Effector CD4-positive, alpha-beta T cell (primary cell): ENCODE measurements around the gene JSRP1.
A peak's percentile ranks its signal among the peaks of the same experiment; 100 is the strongest.
"Not testable (repeated sequence)": the region's sequence is repeated elsewhere in the genome, so short reads cannot be mapped to it uniquely, and the experiment has no call there.

Experiments used
- DNase-seq: peaks from one replicate; pipeline ENCODE4 v3.0.0-alpha.2; 2020

The JSRP1 gene

DNA sequence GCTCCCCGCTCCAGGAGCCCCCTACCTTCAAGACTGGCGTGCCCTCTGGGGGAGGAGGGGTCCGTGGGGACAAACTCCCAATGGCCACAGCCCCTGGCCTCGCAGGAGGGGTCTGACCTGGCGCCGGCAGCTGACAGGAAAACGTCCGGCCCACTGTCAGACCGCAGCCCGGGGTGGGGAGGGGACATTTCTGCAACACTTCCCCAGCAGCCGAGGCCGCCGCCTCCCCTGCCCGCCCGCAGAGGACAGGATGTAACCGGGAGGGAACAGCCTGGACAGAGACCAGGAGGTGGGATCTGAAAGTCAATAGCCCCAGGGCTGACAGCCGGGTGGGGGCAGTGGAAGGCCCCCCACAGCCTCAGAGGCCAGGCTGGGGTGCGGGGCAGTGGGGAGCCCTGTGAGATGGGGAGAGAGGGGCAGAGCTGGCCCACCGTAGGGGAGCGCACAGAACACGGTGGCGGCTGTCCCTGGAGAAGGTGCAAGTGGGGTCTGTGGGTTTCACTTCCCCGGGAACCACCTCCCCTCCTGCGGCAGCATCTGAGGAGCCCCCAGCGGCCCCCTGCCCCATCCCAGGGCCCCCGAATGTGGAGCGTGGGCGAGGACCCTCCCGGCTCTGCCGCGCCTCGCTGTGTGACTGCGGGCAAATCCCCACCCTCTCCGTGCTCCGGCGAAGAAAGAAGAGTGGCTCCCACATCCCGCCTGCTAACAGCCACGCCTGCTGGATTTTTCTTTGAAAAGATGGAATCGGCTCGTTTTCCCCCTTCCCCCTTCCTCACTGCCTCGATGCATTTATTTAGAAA is 26.0 kb upstream of the JSRP1 start, which contains the start of gene PEAK3:
TSS of gene PEAK3 (minus strand) at position 114 of the 800 bp plus-strand sequence. CDS start 1,244 bp downstream, outside the sequence.
- no peak for DNase-seq

DNA sequence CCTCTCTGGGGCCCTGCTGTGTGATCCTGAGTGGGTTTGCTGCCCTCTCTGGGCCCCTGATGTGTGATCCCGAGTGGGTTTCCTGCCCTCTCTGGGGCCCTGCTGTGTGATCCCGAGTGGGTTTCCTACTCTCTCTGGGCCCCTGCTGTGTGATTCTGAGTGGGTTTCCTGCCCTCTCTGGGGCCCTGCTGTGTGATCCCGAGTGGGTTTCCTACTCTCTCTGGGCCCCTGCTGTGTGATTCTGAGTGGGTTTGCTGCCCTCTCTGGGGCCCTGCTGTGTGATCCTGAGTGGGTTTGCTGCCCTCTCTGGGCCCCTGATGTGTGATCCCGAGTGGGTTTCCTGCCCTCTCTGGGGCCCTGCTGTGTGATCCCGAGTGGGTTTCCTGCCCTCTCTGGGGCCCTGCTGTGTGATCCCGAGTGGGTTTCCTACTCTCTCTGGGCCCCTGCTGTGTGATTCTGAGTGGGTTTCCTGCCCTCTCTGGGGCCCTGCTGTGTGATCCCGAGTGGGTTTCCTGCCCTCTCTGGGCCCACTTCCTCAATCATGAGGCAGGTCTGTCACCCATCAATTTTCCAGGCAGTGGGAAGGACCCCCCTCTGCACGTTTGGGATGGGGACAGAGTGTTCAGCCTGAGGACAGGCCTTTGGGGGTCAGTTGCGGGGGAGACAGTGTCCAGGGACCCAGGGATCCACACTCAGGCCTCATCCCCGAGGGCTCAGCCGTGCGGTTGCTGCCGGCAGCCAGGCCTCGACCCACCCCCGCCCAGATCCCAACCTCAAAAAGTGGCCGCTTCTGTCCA is 25.2 kb upstream of the JSRP1 start:
- not testable (repeated sequence) for DNase-seq

DNA sequence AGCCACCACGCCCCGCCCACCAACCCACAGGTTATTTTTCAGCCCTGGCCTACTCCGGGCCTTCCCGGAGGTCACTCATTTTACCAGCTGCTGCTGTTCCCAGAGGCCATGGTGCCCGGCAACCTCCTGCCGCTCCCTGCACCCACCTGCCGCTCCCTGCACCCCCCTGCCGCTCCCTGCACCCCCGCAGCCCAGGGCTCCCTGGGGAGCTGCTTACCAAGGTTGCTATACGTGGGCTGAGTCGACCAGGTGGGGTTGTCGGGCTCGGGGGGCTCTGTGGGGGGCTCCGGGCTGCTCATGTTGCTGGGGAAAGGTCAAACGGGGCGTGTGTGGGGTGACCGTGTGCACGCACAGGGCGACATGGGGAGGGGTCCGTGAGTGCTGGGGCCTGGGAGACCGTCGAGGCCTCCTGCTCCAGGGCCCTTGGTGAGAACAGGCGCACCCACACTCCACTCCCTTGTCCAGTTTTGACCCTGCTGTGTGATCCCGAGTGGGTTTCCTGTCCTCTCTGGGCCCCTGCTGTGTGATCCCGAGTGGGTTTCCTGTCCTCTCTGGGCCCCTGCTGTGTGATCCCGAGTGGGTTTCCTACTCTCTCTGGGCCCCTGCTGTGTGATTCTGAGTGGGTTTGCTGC is 24.5 kb upstream of the JSRP1 start:
- DNase-seq, result no peak

DNA sequence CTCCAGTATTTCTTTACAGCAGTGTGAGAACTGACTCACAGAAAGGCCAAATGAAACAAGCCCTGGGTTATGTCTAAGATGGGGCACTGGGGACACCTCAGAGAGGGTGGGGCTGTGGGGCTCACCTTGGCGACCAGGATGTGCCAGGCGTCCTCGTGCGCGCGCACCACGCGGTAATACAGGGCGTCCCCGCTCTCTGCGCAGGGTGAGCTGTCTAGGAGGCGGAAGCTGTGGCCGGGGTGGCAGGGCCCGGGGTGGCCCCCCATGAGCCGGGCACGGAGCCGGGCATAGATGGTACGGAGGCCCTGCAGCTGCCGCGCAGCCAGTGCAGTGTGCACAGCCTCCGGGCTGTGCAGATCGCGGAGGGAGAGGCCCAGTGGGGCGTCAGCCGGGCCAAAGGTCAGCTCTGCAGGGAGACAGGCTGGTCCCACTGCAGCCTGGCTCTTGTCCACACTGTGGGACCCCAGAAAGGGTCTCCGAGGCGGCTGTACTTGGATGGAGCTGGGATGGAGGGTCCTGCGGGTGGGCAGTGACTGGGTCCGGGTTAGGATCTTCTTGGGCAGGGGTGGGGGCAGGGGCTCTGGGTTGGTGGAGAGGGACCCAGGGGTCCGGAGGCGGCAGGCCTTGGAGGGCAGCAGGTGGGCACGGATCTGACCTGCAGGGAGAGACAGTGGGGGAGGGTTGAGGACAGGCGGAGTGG is 22.4 kb upstream of the JSRP1 start:
- DNase-seq, result no peak

DNA sequence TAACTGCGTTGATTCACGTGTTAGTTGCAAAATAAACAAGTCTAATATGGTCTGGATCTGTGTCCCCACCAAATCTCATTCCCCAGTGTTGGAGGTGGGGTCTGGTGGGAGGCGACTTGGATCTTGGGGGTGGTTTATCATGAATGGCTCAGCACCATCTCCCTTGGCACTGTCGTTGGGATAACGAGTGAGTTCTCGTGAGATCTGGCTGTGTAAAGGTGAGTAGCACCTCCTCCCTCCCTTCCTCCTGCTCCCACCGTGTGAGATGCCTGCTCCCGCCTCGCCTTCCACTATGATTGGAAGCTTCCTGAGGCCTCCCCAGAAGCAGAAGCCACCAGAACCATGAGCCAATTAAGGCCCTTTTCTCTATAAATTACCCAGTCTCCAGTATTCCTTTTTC is 20.9 kb upstream of the JSRP1 start:
- no peak for DNase-seq

DNA sequence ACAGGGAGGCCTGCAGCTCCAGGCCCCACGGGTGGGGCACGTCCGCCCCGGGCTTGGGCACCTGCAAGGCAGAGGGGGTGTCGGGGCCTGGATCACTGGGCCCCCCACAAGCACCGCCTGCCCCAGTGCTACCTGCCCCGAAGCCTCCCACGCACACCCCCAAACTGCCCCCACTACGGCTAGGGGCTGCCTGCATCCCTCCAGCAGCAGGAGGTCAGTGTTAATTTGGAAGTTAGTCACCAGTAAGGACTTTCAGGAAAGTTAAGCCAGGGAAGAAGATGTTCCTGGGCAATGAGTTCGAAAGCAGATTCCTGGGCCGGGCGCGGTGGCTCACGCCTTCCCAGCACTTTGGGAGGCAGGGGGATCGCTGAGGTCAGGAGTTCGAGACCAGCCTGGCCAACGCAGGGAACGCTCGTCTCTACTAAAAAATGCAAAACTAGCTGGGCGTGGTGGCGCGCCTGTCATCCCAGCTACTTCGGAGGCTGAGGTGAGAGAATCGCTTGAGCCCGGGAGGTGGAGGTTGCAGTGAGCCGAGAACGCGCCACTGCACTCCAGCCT is 20.3 kb upstream of the JSRP1 start:
- no peak for DNase-seq

DNA sequence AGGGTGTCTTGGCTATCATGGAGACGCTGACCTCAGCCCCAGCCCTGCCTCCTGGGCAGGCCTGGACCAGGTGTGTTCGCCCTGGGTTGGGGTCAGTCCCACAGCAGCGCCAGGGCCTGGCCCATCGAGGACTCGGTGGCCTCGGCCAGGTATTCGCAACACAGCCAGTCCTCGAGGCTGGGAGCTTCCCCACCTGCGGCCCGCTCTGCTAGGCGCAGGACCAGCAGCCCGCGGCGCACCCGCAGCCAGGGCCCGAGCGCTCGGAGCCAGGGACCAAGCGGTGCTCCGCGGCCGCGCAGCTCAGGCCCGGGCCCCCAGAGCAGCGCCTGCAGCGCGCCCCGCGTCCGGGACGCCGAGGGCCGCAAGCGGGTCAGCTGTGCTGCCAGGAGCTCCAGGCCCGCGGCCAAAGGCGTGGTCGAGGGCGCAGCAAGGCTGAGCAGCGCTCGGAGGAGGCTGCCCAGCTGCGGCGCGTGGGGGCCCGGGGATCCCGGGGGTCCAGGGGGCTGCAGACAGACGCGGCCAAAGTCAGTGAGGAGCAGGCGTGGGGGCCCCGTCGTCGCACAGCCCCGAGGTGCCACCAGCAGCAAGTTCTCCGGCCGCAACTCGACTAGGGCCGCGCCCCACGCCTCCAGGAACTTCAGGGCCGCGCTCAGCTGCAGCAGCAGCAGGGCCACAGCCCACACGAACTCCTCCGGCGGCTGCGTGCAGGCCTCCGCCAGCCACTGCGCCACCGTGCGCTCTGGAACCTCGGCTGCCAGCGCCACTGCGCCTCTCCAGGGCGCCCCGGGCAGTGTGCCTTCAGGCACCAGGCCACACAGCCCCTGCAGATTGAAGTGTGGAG is 19.6 kb upstream of the JSRP1 start:
- DNase-seq, result no peak

DNA sequence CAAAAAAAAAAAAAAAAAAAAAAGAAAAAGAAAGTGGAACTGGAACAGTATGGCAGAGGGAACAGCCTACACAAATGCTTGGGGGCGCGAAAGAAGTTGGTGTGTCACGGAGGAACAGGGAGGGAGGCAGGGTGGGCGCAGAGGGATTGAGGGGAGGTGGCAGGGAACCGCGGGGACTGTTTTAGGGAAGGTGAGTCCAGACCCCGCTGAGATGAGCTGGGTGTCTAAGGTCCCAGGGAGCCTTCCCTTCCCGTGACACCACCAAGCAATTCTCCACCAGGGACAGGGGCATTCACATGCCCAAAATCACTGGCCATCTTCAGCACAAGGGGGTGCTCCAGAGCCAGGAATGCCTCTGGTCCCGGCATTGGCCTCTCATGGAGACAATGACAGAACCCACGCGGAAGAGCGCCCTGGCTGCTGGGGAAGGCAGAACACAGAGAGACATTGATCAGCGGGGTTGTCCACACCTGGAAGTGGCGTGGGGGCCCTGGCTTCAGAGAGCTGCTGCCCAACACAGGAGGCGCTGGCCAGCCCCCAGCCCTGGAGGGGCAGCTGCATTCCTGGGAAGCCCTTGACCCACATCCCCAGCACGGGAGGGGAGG is 18.8 kb upstream of the JSRP1 start:
- no peak for DNase-seq

DNA sequence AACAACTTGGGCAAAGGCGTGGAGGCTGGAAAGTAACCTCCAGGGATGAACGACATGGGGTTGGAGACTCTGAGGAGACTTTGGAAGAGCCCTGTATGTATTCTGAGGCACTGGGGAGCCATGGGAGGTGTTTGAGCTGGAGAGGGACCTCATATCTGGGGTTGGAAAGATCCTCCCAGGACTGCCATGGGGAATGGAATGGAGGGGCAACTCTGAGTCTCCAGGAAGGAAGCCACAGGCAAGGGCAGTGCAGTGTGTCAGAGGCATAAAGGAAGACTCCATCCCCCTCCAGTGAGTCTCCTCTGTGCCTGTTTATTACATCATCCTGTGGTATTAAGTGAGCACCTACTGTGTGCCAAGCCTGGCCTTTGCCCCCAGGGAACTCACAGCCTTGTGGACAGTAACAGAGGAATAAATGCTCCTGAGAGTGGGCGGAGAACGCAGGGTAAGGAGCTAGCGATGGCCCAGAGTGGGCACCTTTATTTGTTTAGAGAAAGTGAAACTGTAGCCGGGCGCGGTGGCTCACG is 18.0 kb upstream of the JSRP1 start:
- DNase-seq, result no peak

DNA sequence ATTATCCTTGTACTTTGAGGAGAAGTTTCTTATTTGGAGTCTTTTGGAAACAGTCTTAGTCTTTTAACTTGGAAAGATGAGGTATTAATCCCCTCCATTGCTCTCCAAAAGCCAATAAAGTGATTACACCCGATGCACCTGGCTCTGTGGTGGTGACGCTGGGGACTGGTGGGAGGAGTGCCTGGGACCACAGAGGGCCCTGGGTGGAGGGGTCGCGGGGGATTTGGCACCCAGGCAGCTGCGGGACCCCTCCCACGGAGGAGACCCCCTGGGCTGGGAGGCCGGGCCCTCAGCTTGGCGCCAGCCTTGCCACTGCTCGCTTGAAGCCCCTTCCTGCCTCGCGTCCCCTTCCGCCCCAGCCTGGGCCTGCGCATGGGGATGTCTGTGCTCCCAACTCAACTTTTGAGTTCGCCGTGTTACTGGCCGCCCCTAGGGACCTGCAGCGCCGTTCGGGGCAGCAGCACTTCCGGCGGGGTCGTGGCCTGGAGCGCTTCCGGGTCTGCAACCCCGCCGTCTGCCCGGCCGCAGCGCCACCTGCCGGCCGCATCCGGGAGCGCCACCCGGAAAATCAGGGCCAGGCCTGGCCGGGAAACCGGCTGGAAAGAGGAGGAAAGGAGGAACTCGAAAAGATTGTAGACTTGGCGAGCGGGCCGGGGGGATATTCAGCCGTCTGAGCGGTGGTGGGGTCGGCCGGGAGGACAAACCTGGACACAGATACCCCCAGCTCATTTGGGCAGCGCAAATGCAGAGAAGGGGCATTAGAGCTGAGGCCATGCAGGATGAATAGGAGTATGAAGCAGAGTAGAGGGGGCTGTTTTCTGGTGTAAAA is 17.4 kb upstream of the JSRP1 start:
- peak; percentile 73 for DNase-seq

DNA sequence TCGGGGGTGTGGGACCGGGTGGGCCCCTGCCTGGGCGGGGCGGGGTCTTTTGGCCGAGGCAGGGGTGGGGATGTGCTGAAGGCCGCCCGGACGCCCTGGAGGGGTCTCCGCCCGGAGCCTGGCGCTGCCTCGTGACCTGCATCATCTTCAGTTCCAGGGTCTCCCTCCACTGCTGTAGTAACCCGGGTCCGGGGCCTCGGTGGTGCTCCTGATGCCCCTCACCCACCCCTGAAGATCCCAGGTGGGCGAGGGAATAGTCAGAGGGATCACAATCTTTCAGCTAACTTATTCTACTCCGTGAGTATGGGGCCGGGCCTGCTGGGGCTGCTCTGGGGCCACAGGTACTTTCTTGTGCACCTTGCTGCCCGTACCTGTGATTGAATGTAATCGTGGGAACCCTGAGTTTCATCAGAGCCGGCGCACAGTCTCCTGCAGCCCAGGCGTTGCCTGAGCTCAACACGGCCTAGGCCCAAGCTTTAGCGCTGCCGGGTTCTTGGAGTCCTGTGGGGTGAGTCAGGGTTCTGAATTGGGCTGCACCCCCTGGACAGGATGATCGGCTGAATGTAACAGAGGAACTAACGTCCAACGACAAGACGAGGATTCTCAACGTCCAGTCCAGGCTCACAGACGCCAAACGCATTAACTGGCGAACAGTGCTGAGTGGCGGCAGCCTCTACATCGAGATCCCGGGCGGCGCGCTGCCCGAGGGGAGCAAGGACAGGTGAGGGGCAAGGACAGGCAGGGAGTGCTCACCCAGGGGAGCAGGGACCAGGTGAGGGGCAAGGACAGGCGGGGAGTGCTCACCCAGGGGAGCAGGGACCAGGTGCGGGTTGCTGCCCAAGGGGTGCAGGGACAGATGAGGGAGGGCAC is 15.3 kb upstream of the JSRP1 start:
- no peak for DNase-seq

DNA sequence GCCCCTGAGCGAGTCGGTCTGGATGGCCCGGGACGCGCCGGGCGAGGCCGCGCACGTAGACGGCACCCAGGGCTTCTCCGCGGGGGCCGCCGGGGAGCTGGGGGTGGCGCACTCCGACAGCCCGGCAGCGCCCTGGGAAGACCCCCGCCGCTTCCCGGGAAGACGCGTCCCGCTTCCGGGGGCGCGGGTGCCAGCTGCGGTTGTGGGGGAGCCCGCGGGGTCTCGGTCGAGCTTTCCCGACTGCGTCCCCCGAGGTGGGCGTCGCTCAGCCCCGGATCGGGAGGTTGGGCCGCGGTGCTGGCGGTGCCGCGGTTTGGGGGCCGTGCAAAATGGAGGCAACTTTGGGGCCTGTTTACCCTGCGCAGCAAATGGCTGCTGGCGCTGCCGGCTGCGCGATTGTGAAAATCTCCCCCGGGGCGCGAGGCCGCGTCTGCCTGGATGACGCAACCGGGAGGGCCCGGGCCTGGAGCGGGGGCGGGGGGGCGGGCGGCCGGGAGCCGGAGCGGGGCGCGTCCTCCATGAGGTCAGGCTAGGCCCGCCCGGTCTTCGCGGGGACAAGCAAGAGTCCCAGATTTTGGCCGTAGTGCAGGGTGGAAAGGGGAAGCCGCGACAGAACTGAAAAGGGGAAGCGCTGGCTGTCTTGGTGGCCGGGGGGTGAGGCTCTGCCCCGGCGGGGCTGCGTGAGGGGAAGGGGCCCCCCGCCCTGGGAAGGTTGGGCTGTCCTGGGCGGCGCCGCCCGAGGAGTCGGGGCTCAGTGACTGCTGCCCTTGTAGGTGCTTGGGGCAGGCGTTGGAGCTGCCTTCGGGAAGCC is 14.4 kb upstream of the JSRP1 start:
- DNase-seq, result peak; percentile 66

DNA sequence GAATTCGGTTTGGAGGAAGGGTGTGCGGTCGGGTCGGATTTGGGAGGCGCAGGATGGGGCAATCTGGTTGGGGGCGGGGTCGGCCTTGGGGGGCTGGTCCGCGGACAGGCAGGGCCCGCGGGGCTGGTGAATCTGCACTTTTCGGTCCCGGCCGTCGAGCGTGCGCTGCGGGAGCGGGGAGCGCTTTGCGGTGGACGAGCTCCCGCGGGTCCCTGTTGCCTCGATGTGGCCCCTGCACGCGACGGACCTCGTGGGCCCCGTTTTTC is 13.9 kb upstream of the JSRP1 start:
- DNase-seq, result peak; percentile 33

DNA sequence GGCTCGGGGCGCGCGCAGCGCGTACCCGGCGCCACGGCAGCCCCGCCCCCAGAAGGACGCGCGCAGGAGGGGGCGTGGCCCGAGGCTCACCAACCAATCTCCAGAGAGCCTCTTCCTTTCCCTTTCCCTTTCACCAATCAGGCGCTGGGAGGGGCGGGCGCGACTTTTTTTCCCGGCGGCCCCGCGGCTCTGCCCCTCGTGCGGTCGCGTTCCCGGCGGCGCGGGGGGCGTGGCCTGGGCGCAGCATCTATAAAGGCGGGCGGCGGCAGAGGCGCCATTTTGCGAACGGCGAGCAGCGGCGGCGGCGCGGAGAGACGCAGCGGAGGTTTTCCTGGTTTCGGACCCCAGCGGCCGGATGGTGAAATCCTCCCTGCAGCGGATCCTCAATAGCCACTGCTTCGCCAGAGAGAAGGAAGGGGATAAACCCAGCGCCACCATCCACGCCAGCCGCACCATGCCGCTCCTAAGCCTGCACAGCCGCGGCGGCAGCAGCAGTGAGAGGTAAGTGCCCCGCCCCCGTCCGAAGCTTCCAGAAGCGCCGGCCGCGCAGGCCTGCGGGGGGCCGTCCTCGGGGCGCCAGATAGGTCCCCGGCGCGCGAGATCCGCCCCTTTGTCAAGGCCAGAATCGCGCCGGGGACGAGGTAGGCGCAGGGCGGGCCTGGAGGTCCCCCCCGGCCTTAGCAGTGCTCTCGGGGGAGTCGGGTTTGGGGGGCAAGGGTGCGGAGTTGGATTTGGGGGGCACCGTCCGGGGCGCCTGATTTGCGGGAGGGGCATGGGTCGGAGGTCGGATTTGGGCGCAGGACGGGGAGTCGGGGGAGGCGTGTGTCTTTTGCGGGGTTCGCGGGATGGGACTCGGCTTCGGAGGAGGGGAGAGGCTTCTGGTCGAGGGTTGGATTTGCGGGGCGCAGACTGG is 13.3 kb upstream of the JSRP1 start:
- DNase-seq, result peak; percentile 97

DNA sequence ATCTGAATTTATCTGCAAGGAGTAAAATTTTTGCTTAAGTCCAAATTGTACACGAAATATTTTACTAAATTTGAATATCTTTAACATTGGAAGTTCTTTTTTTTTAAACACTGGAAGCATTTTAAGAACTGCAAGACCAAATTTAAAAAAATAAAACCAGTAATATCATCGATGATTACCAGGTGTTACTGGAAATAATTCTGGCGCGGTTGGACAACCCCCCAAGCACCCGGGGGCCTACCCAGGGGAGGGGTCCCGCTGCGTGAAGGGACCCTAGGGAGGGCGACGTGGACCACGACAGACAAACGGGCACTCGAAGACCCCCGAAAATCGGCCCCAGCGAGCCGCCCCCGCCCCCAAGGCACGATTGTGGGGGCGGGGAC is 12.6 kb upstream of the JSRP1 start:
- DNase-seq, result no peak

DNA sequence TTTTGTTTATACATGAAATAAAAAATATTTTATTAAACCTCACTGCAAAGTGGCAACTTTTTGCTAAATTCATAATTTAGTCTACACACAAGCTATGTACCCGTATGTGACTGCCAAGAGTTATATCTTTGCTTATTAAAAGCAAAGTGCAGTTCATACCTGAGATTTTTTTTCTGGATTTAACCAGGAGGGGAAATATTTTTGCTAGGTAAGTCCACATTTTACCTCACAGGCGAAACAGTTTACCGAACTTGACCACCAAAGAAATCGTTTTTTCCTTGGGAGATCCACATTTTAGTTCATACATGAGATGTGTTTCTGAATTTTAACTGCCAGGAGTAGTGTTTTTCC is 12.2 kb upstream of the JSRP1 start:
- DNase-seq, result no peak
